K562 (cell line): Measurements from ENCODE around the gene RGS3. TPM values are rescaled to one million over a fixed set of nuclear protein-coding genes. Genes with fewer than 3 reads are reported as not detected.

Experiments
- CHD1 ChIP-seq: fragments of 200-600 bp; sonication (generic); IDR thresholded peaks from one replicate; pipeline ENCODE4 v1.6.1; 2012; ENCODE audit warnings: mild to moderate bottlenecking, moderate library complexity, low read length, inconsistent platforms
- ETV6 ChIP-seq, 3 experiments: fragments of 150-350 bp in 1 of 3; sonication (generic) in 1 of 3; formaldehyde crosslinking in 1 of 3; IDR thresholded peaks; 2 replicates each; pipeline versions ENCODE4 v1.6.1 to v1.8.0; 2014 to 2022; ENCODE audit warnings: borderline replicate concordance in 2 of 3, low read depth in 2 of 3, antibody characterized with exemption in 1 of 3, low read length in 1 of 3, mild to moderate bottlenecking in 1 of 3, missing genetic modification reagents in 1 of 3
- HDAC1 ChIP-seq, 2 experiments: fragments of 450-650 bp; IDR thresholded peaks; 2 replicates each; pipeline ENCODE4 v1.6.1; 2016 to 2017; ENCODE audit warnings: inconsistent platforms in 1 of 2, mild to moderate bottlenecking in 1 of 2, moderate library complexity in 1 of 2
- HDAC3 ChIP-seq: fragments of 450-650 bp; IDR thresholded peaks from 2 replicates; pipeline ENCODE4 v1.6.1; 2018; ENCODE audit warnings: borderline replicate concordance, mild to moderate bottlenecking, moderate library complexity; ENCODE audit not compliant: partially characterized antibody
- HOXB6 ChIP-seq: fragments of 250-450 bp; sonication (Bioruptor Pico); IDR thresholded peaks from 2 replicates; pipeline ENCODE4 v1.5.1; 2022; ENCODE audit warnings: mild to moderate bottlenecking, borderline replicate concordance
- KAT7 ChIP-seq: sonication (generic); formaldehyde crosslinking; IDR thresholded peaks from 2 replicates; pipeline ENCODE4 v1.8.0; 2022; ENCODE audit warnings: missing genetic modification reagents, mild to moderate bottlenecking, borderline replicate concordance
- MEF2A ChIP-seq: IDR thresholded peaks from 2 replicates; pipeline ENCODE4 v1.6.1; 2011; ENCODE audit warnings: low read depth, mild to moderate bottlenecking, low read length, moderate library complexity; ENCODE audit not compliant: control insufficient read depth
- POLR2AphosphoS2 ChIP-seq: IDR thresholded peaks from 2 replicates; pipeline ENCODE4 v1.6.1; 2012; ENCODE audit warnings: low read length, improper control_type of control experiment
- PRMT5 ChIP-seq: sonication (generic); formaldehyde crosslinking; IDR thresholded peaks from 2 replicates; pipeline ENCODE4 v1.5.0; 2020; ENCODE audit warnings: missing genetic modification reagents
- SIX5 ChIP-seq, 2 experiments: IDR thresholded peaks; 2 replicates each; pipeline ENCODE4 v1.6.1; 2011; ENCODE audit warnings: low read length in 2 of 2, borderline replicate concordance in 1 of 2, low read depth in 1 of 2, mild to moderate bottlenecking in 1 of 2, moderate library complexity in 1 of 2; ENCODE audit not compliant: insufficient read depth in 1 of 2
- SMARCA4 ChIP-seq: fragments of 450-650 bp; IDR thresholded peaks from 2 replicates; pipeline ENCODE4 v1.6.1; 2016
- ZNF124 ChIP-seq: sonication (generic); formaldehyde crosslinking; IDR thresholded peaks from 2 replicates; pipeline ENCODE4 v1.8.1; 2022; ENCODE audit warnings: missing genetic modification reagents
- ZNF224 ChIP-seq: sonication (generic); formaldehyde crosslinking; IDR thresholded peaks from 2 replicates; pipeline ENCODE4 v1.8.0; 2022; ENCODE audit warnings: mild to moderate bottlenecking, missing genetic modification reagents
- ZNF445 ChIP-seq: fragments of 250-450 bp; sonication (Bioruptor Pico); IDR thresholded peaks from 2 replicates; pipeline ENCODE4 v1.4.0; 2020; ENCODE audit warnings: low read depth, mild to moderate bottlenecking, moderate library complexity
- ZNF699 ChIP-seq: fragments of 250-450 bp; sonication (Bioruptor Pico); IDR thresholded peaks from 2 replicates; pipeline ENCODE4 v1.8.0; 2021; ENCODE audit warnings: mild to moderate bottlenecking, moderate library complexity; ENCODE audit not compliant: insufficient replicate concordance
- ZNF780A ChIP-seq: fragments of 250-450 bp; sonication (Bioruptor Pico); IDR thresholded peaks from 2 replicates; pipeline ENCODE4 v1.5.0; 2021; ENCODE audit warnings: mild to moderate bottlenecking
- polyA plus RNA-seq, 8 experiments: library from polyadenylated mRNA; depleted of rRNA in 4 of 8; stranded (reverse) in 5 of 8; unstranded in 3 of 8; fragments of >200 nt; fragmentation: Nextera tagmentation in 2 of 8; fragmentation: Illumina TruSeq in 1 of 8; extraction: Ambion mirVana in 2 of 8; extraction: Trizol in 1 of 8; gene quantifications; 2 replicates each; pipeline versions ENCODE4 v1.2.1 to v1.2.3, GENCODE V29; 2011 to 2014; ENCODE audit warnings: inconsistent platforms in 1 of 8, missing spikeins in 1 of 8
- total RNA-seq, 7 experiments: library from RNA; depleted of rRNA in 6 of 7; stranded (reverse); fragments of >200 nt in 6 of 7; fragmentation: Illumina TruSeq in 2 of 7; extraction: Trizol in 2 of 7; gene quantifications; 2 replicates each; pipeline versions ENCODE4 v1.2.1 to v1.2.3, GENCODE V29; 2011 to 2021; ENCODE audit warnings: low replicate concordance in 1 of 7
- TF ChIP-seq, protein P1 (sequence below): fragments of 250-450 bp; sonication (Bioruptor Pico); IDR thresholded peaks from 2 replicates; pipeline ENCODE4 v1.5.1; 2021; ENCODE audit warnings: mild to moderate bottlenecking
- TF ChIP-seq, protein P2 (sequence below): fragments of 450-650 bp; IDR thresholded peaks from 2 replicates; pipeline ENCODE4 v1.6.1; 2016; ENCODE audit warnings: borderline replicate concordance
- TF ChIP-seq, protein P3 (sequence below): sonication (generic); formaldehyde crosslinking; IDR thresholded peaks from 2 replicates; pipeline ENCODE4 v1.8.0; 2022; ENCODE audit warnings: missing genetic modification reagents, mild to moderate bottlenecking, moderate library complexity, borderline replicate concordance

The RGS3 gene
- total and polyA plus RNA-seq, 9 of the 15 experiments (the other 6 are each of a cell fraction or from before 2014, with no cell fraction given): 0.08 to 2.9 (median 0.95) TPM

DNA sequence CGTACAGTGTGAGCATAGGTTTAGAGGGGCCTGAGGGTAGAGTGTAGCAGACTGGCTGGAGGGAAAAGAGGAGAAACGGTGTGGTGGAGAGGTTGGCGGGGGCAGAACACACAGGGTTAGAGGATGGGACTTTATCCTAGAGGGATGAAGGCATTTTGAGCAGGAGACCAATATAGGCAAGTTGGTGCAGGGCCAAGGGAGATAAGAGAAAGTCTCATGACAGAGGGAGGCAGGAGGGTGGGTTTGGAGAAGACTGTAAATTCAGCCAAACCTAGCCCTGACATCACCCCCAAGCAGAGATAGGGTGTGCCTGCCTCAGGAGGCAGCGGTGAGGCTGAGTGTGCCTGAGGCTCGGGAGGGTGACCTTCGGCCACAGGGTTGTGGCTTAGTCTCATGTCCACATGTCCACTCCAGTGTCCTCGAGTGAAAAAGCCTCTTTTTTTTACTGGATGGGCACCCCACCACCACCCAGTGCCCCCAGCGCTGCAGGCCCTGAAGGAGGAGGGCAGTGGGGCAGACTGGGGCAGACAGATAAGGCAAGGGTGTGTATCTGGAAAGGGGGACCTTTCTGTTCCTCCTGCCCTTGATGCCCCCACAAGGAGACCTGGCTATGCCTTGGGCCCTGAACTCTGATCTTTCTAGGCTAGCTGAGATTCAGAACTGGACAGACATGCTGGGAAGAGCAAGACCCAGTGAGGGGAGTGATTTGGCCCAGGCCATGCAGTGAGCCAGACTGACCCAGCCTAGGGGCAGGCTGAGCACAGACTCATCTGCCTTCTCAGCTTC, 108.7 kb downstream of the RGS3 start (continued):
- TF ChIP-seq HDAC3 (no peak), KAT7 (CRISPR knock-in tag) (no peak), CHD1 (no peak), ZNF124 (CRISPR knock-in tag) (no peak), ZNF445 (no peak), MEF2A (no peak), HDAC1 (IDR thresholded peaks at IDR 0.05) (no peak), ZNF224 (CRISPR knock-in tag) (no peak), PRMT5 (CRISPR knock-in tag) (no peak), SMARCA4 (peak; percentile 43; the same call in 1 of the 2 replicates), SIX5 (IDR thresholded peaks at IDR 0.05; ENCODE audit: borderline replicate concordance in 1 of 2, insufficient read depth in 1 of 2, low read depth in 1 of 2, low read length in 2 of 2) (no peak), ZNF699 (no peak), HOXB6 (CRISPR knock-in tag) (no peak), ZNF780A (CRISPR knock-in tag) (no peak), ETV6 (IDR thresholded peaks at IDR 0.05; ENCODE audit: borderline replicate concordance in 1 of 2, low read depth in 2 of 2, low read length in 1 of 2) (no peak), ETV6 (CRISPR knock-in tag; IDR thresholded peaks at IDR 0.05; ENCODE audit: borderline replicate concordance) (no peak), POLR2AphosphoS2 (no peak)
- TF ChIP-seq, protein P1, sequence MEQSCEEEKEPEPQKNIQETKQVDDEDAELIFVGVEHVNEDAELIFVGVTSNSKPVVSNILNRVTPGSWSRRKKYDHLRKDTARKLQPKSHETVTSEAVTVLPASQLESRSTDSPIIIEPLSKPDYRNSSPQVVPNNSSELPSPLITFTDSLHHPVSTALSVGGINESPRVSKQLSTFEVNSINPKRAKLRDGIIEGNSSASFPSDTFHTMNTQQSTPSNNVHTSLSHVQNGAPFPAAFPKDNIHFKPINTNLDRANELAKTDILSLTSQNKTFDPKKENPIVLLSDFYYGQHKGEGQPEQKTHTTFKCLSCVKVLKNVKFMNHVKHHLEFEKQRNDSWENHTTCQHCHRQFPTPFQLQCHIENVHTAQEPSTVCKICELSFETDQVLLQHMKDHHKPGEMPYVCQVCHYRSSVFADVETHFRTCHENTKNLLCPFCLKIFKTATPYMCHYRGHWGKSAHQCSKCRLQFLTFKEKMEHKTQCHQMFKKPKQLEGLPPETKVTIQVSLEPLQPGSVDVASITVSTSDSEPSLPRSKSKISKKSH (CRISPR knock-in tag): no peak
- TF ChIP-seq, protein P2, sequence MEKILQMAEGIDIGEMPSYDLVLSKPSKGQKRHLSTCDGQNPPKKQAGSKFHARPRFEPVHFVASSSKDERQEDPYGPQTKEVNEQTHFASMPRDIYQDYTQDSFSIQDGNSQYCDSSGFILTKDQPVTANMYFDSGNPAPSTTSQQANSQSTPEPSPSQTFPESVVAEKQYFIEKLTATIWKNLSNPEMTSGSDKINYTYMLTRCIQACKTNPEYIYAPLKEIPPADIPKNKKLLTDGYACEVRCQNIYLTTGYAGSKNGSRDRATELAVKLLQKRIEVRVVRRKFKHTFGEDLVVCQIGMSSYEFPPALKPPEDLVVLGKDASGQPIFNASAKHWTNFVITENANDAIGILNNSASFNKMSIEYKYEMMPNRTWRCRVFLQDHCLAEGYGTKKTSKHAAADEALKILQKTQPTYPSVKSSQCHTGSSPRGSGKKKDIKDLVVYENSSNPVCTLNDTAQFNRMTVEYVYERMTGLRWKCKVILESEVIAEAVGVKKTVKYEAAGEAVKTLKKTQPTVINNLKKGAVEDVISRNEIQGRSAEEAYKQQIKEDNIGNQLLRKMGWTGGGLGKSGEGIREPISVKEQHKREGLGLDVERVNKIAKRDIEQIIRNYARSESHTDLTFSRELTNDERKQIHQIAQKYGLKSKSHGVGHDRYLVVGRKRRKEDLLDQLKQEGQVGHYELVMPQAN: no peak
- TF ChIP-seq, protein P3, sequence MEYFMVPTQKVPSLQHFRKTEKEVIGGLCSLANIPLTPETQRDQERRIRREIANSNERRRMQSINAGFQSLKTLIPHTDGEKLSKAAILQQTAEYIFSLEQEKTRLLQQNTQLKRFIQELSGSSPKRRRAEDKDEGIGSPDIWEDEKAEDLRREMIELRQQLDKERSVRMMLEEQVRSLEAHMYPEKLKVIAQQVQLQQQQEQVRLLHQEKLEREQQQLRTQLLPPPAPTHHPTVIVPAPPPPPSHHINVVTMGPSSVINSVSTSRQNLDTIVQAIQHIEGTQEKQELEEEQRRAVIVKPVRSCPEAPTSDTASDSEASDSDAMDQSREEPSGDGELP (CRISPR knock-in tag): no peak
